ENCODE measurements around the gene ARHGAP42.

- TF ChIP-seq POLR2A (IDR thresholded peaks at IDR 0.05; ENCODE audit: low read depth) (no peak), POLR2AphosphoS5 (IDR thresholded peaks at IDR 0.05) (no peak), CTCF (IDR thresholded peaks at IDR 0.05) (no peak)
Observed at GRCh38 chr11:100785148-100785983, 98.3 kb downstream of the ARHGAP42 start.
